OCI-LY3 (cell line): ENCODE measurements around the gene TMEM94.
"Not testable (repeated sequence)": the region's sequence is repeated elsewhere in the genome, so short reads cannot be mapped to it uniquely, and the experiment has no call there.

Source experiments
- H2AFZ ChIP-seq: fragments of 200-600, 300-600 bp; shearing (Covaris generic); 2 replicates; pipeline ENCODE4 v1.6.0; 2014; ENCODE audit warnings: antibody characterized with exemption, low read depth, low read length
- H3K27ac ChIP-seq: fragments of 200-600, 300-600 bp; sonication (generic); 2 replicates; pipeline ENCODE4 v1.5.1; 2014; ENCODE audit warnings: mild to moderate bottlenecking, low read length, moderate library complexity, mixed read lengths
- H3K27me3 ChIP-seq: fragments of 200-600, 300-600 bp; sonication (generic); 2 replicates; pipeline ENCODE4 v1.6.1; 2014; ENCODE audit warnings: low read depth, low read length, mixed read lengths
- H3K36me3 ChIP-seq: fragments of 200-600, 300-600 bp; sonication (generic); replicated peaks from 2 replicates; pipeline ENCODE3; 2014; ENCODE audit warnings: low read depth, low read length, mixed read lengths
- H3K4me1 ChIP-seq: fragments of 300-600, 200-600 bp; sonication (generic); 2 replicates; pipeline ENCODE4 v1.6.1; 2014; ENCODE audit warnings: low read length, mixed read lengths
- H3K4me2 ChIP-seq: fragments of 200-600, 300-600 bp; sonication (generic); 2 replicates; pipeline ENCODE4 v1.6.1; 2014; ENCODE audit warnings: low read length, mixed read lengths
- H3K4me3 ChIP-seq: fragments of 300-600, 200-600 bp; sonication (generic); 2 replicates; pipeline ENCODE4 v1.5.1; 2014; ENCODE audit warnings: antibody characterized with exemption, mild to moderate bottlenecking, low read length, moderate library complexity
- H3K79me2 ChIP-seq: fragments of 300-600, 200-600 bp; shearing (Covaris generic); 2 replicates; pipeline ENCODE4 v1.6.1; 2014; ENCODE audit warnings: mild to moderate bottlenecking, low read length, mixed read lengths
- H3K9ac ChIP-seq: fragments of 300-600, 200-600 bp; shearing (Covaris generic); 2 replicates; pipeline ENCODE4 v1.6.0; 2014; ENCODE audit warnings: mild to moderate bottlenecking, low read length, moderate library complexity
- H3K9me3 ChIP-seq: fragments of 200-600, 300-600 bp; shearing (Covaris generic); 2 replicates; pipeline ENCODE4 v1.6.1; 2014; ENCODE audit warnings: low read length, mixed read lengths; ENCODE audit not compliant: insufficient read depth
- H4K20me1 ChIP-seq: fragments of 200-600, 300-600 bp; sonication (generic); 2 replicates; pipeline ENCODE4 v1.6.1; 2016; ENCODE audit warnings: low read length, mixed read lengths; ENCODE audit not compliant: insufficient read depth
- EZH2phosphoT487 ChIP-seq: fragments of 200-600 bp; shearing (Covaris generic); IDR thresholded peaks from 2 replicates; pipeline ENCODE4 v1.6.1; 2018; ENCODE audit warnings: antibody characterized with exemption, mixed run types, low read depth
- TF ChIP-seq, protein P1 (sequence below): fragments of 200-600, 300-600 bp; sonication (generic); IDR thresholded peaks from 2 replicates; pipeline ENCODE4 v1.5.1; 2014; ENCODE audit warnings: antibody characterized with exemption, low read length, low read depth

TMEM94 gene

GRCh38 chr17:75454193-75454592 lies 2.2 kb upstream of the TMEM94 start:
- H3K9ac ChIP-seq: no peak overlapping the region
- TF ChIP-seq, protein P1, sequence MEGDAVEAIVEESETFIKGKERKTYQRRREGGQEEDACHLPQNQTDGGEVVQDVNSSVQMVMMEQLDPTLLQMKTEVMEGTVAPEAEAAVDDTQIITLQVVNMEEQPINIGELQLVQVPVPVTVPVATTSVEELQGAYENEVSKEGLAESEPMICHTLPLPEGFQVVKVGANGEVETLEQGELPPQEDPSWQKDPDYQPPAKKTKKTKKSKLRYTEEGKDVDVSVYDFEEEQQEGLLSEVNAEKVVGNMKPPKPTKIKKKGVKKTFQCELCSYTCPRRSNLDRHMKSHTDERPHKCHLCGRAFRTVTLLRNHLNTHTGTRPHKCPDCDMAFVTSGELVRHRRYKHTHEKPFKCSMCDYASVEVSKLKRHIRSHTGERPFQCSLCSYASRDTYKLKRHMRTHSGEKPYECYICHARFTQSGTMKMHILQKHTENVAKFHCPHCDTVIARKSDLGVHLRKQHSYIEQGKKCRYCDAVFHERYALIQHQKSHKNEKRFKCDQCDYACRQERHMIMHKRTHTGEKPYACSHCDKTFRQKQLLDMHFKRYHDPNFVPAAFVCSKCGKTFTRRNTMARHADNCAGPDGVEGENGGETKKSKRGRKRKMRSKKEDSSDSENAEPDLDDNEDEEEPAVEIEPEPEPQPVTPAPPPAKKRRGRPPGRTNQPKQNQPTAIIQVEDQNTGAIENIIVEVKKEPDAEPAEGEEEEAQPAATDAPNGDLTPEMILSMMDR: no peak
- no peak for TF ChIP-seq EZH2phosphoT487
- no peaks in the 10 kb centered on the region for H4K20me1 ChIP-seq
- no peak overlapping the region for H3K4me2 ChIP-seq
- H3K9me3 ChIP-seq: no peaks in the 10 kb centered on the region
- peaks cover 19% of the 10 kb centered on the region for H3K4me1 ChIP-seq
- no peaks in the 10 kb centered on the region for H3K27me3 ChIP-seq
- no peaks in the 10 kb centered on the region for H3K36me3 ChIP-seq
- no peak overlapping the region for H3K27ac ChIP-seq
- H3K4me3 ChIP-seq: no peak overlapping the region
- H2AFZ ChIP-seq: no peak overlapping the region
- peaks cover 10% of the 10 kb centered on the region for H3K79me2 ChIP-seq

- not testable (repeated sequence) for H3K36me3 ChIP-seq, H3K9me3 ChIP-seq, H3K27me3 ChIP-seq, H3K4me3 ChIP-seq, H3K4me2 ChIP-seq, H3K27ac ChIP-seq, H3K9ac ChIP-seq, H2AFZ ChIP-seq, H3K79me2 ChIP-seq, H4K20me1 ChIP-seq
- peaks cover 19% of the 10 kb centered on the region for H3K4me1 ChIP-seq
These were observed 1.8 kb upstream of the TMEM94 start for GRCh38 chr17:75454672-75455071.

DNA sequence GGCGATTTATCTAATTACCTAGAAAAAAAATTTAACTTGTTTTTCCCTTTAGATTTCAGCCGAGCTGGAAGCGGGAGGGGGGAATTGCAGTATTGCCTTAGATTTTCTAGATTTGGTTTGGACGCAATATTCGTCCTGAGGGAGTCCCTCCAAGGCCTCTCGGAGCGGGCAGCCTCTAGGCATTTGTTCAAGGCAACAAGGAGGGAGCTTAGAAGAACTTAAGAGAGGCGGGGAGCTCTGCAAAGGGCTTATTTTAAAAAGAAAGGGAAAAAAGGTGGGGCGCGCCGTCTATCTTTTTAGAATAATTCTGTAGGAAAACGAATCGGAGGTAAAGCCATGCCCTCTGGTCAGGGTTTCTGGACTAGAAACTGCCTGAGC lies 407 bp upstream of the TMEM94 start:
- Histone ChIP-seq H3K36me3 (no peaks in the 10 kb centered on the region), H3K4me1 (peaks cover 19% of the 10 kb centered on the region), H3K4me2 (peak overlapping the region; percentile 86), H4K20me1 (no peaks in the 10 kb centered on the region), H3K79me2 (peaks cover 10% of the 10 kb centered on the region), H2AFZ (peak overlapping the region; percentile 43; the same call in 1 of the 2 replicates), H3K4me3 (peak overlapping the region; percentile 79), H3K27ac (no peak overlapping the region), H3K9me3 (no peaks in the 10 kb centered on the region), H3K9ac (peak overlapping the region; percentile 71), H3K27me3 (no peaks in the 10 kb centered on the region)
- TF ChIP-seq, protein P1: no peak
- TF ChIP-seq EZH2phosphoT487: no peak

DNA sequence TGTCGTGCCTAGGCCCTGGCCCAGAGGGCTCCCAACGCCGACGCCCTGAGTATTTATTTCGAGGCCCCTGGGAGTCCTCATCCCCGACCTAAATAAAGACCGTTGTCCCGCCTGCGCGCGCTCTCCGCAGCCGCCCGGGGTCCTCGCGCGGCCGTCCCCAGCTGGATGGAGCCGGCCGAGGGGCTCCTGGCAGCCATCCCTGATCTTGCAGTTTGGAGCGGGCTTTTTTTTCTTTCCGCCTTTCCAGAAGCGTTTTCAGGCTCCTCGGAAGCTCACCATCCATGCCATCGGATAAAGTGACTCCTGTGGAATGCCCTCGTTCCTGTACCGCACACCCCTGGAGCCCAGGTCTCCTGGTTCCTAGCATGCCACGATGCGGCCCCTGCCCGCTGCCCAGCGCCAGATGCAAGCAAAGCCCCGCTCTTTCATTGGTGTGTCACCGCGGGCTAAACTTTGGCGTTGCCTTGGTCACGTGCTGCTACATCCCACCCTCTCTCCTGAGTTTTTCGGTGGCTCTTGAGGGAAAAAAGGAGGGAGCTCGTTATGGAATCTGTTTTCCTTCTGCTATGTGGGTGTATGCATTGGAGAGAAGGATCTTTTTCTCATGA lies 716 bp downstream of the TMEM94 start:
- Histone ChIP-seq H3K4me2 (peak overlapping the region; percentile 77), H4K20me1 (no peaks in the 10 kb centered on the region), H3K9ac (peak overlapping the region; percentile 88), H3K9me3 (no peaks in the 10 kb centered on the region), H3K27ac (no peak overlapping the region; the same call in 1 of the 2 replicates), H3K4me1 (peaks cover 19% of the 10 kb centered on the region), H2AFZ (peak overlapping the region; percentile 62), H3K4me3 (peak overlapping the region; percentile 79), H3K36me3 (no peaks in the 10 kb centered on the region), H3K27me3 (no peaks in the 10 kb centered on the region), H3K79me2 (peaks cover 10% of the 10 kb centered on the region)
- TF ChIP-seq EZH2phosphoT487: no peak
- TF ChIP-seq, protein P1: no peak
